T-helper 1 cell treated with Interleukin-12 subunit alpha and Interleukin-12 subunit beta and Interleukin-4 antibody, amounts not matched to agents 30 ng/mL and 1 ng/mL, for 36 hours (primary cell): Measurements from ENCODE around the gene RTN4RL1. TPM values are rescaled to one million over a fixed set of nuclear protein-coding genes. Genes with fewer than 3 reads are reported as not detected.

Source experiments
- intact Hi-C: fragments of 100-400 bp; cut with micrococcal nuclease; formaldehyde crosslinking; loops from one replicate; pipeline ENCODE4 v1.15.1; 2024
- total RNA-seq: library from RNA; stranded (reverse); gene quantifications from 2 replicates; pipeline ENCODE4 v1.2.3, GENCODE V29; 2022

Gene RTN4RL1
- total RNA-seq, 1 donor from 2014 or later = 1.5 TPM

GRCh38 chr17:1933875-1934715, 91.0 kb downstream of the RTN4RL1 start:
- intact Hi-C loops = no loop called here

DNA sequence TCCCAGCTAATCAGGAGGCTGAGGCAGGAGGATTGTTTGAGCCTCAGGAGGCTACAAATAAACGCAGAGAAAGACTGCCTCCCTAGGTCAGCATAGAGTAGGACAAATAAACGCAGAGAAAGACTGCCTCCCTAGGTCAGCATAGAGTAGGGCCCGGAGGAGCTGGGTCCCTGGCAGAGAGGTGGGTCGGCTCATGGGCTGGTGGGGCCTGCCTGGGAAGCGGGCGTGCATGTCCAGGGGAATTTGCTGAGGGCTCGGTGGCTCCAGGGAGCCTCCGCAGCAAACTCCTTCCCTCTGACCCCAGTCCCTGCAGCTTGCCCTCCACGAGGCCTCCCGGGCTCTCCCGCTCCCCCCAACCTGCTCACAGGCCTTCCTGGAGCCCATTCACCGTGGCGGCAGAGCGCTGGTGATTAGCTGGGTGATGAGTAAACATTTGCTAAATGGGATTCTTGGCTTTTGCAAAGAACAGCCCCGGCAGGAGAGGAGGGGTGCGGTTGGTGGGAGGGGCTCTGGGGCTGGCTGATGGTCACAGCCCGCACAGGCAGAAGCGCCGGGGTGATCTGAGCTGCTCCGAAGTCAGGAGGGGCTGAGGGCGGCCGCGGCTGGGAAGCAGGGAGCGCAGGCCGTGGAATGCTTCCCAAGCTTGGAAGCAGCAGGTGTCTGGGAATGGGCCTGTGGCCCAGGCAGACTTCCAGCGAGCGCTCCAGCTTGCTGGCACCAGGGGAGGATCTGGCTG, 93.1 kb downstream of the RTN4RL1 start:
- intact Hi-C loops = no loop called here

DNA sequence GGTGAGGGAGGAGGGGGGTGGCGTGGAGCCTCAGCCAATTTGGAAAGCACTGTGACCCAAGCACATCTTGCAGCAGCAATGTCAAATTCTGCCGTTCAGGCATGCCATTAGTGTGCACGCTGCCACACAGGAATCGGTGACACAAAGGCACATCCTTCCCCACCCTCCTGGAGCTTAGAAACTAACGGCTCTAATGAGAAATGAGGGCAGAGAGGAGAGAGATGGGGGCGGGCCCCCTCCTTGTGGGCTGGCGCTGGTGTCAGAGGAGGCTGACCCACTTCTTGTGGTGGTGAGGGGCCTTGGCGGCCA, 94.8 kb downstream of the RTN4RL1 start:
- intact Hi-C loops = no loop called here

- intact Hi-C loops = no loop called here
These were observed 96.2 kb downstream of the RTN4RL1 start for GRCh38 chr17:1928976-1929375.

- intact Hi-C loops = no loop called here
These were observed 104.2 kb downstream of the RTN4RL1 start for GRCh38 chr17:1920948-1921351.

- intact Hi-C loops = no loop called here
These were observed 105.9 kb downstream of the RTN4RL1 start for GRCh38 chr17:1919201-1919600.

- intact Hi-C loops = no loop called here
These were observed 106.6 kb downstream of the RTN4RL1 start for GRCh38 chr17:1918346-1919162.

- intact Hi-C loops = no loop called here
These were observed 108.0 kb downstream of the RTN4RL1 start for GRCh38 chr17:1916963-1917715.

- intact Hi-C loops = no loop called here
These were observed 108.8 kb downstream of the RTN4RL1 start for GRCh38 chr17:1916316-1916715.

DNA sequence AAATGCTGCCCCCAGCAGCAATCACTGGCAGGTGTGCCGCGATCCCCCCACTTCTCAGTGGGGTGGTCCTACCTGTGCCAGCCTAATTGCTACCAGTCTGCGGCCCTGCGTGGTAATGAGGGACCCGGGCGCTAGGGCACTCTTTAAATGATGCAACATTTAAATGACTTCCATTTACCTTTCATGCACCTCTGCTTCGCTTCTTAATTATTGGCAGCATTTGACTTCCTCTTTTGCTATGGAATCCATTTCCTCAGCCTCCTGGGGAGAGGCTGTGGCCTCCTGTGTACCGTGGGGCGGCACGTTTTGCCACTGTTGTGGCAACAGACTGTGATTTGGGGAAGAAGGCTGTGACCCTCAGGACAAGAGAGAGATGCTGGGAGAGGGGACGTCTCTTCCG, 109.2 kb downstream of the RTN4RL1 start:
- intact Hi-C loops = no loop called here

DNA sequence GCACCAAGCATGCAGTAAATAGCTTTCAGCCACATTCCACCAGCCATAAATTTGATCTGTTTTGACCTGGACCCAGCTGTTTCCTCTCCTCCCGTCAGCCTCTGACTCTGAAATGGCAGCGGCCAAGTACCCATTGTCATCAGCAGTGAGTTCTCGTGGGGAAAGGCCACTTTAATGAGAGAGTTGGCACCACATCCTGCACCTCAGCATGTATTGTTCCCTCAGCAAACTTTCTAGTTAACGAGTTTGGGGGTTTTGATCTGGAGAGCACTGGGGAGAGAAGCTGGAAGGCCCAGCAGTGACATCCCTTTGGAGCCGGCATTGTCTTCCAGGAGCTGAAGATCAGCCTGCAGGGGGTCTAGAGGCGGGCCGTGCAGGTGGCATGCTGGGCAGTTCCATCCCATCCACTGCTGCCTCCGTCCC, 110.5 kb downstream of the RTN4RL1 start:
- intact Hi-C loops = no loop called here

DNA sequence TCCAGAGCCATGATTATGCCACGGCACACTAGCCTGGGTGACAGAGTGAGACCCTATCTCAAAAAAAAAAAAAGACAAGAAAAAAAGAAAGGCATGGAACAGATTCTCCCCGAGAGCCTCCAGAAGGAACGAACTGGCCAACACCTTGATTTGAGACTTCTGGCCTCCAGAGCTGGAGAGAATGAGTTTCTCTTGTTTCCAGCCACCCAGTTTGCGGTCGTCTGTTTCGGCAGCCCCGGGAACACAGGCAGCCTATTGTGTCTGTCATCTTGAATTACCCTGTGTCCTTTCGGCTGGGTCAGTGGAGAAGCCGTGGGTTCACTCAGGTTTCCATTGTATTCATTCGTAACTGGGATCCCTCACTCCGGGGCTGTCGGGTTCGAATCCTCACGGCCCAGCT, 111.4 kb downstream of the RTN4RL1 start:
- intact Hi-C loops = no loop called here

DNA sequence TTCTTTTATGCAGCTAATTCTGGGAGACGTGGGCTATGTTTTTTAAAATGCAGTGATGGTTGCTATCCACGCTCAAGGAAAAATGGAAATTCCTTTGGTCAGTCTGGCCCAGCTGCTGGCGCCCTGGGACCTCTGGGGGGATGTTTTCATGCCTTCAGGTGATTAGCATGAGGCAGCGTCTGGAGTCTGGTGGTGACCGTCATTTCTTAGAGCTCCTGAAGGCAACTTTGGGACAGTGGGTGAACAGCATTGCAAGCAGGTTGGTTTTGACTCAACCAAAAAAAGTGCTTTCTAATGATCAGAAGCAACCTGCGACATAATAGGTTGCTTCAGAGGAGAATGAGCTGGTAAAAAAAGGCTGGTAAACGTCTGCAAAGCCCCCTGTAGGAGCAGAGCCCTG, 113.0 kb downstream of the RTN4RL1 start:
- intact Hi-C loops = no loop called here

GRCh38 chr17:1909985-1910384, 115.1 kb downstream of the RTN4RL1 start:
- intact Hi-C loops = loop anchor here (5.0 kb wide), 1 partner anchor 442 kb away; no protein-coding TSS in a partner anchor

GRCh38 chr17:1908699-1909309, 116.3 kb downstream of the RTN4RL1 start:
- intact Hi-C loops = loop anchor here (1.0 to 5.0 kb wide), 4 partner anchors 116 to 443 kb away; partner anchors contain the start of genes DPH1 and RTN4RL1

GRCh38 chr17:1907909-1908698, 117.0 kb downstream of the RTN4RL1 start:
- intact Hi-C loops = loop anchor here (1.0 to 5.0 kb wide), 4 partner anchors 117 to 444 kb away; partner anchors contain the start of genes DPH1 and RTN4RL1

DNA sequence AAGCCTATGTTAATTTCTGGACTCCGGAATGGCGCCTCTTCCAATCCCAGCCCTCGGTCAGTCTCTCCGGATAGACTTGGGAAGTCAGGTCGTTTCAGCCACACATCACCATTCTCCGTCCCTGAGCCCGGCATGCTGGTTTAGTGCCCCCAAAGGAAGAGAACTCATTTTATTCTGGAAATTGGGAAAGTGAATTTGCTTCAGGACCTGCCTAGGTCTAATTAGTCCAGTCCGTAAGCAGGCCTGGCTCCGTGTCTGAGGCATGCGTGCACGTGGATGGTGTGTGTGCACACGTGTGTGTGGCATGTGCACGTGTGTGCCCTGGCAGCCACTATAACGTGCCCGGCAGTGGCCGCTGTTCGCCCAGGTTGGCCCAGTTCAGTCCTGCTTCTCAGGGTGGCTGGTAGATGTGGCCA, 117.9 kb downstream of the RTN4RL1 start:
- intact Hi-C loops = loop anchor here (5.0 kb wide), 1 partner anchor 445 kb away; no protein-coding TSS in a partner anchor

DNA sequence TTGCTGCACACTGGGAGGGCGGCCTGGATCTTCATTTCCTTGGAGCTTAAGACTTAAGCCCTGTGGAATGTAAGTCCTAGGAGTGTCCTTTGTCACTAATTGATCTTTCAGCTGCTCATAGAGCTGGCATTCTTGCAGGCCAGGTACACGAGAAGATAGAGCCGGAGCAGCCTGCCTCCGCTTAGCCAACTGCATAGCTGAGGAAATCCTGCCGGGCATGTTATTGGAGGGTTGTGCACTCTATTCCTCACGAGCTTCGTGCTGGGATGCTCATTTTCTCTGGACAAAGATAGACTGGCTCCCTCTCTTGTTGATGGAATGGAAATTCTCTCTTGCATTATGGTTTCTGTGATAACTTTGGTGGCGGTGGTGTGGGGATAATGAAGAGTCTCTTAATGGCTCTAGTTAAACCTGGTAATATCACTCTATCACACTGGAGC, 118.5 kb downstream of the RTN4RL1 start:
- intact Hi-C loops = loop anchor here (5.0 kb wide), 1 partner anchor 446 kb away; no protein-coding TSS in a partner anchor

- intact Hi-C loops = loop anchor here (5.0 kb wide), 1 partner anchor 447 kb away; no protein-coding TSS in a partner anchor
These were observed 119.8 kb downstream of the RTN4RL1 start for GRCh38 chr17:1905190-1905913.
